ENCODE results near the gene LIPK. TPM values are rescaled to one million over a fixed set of nuclear protein-coding genes. Genes with fewer than 3 reads are reported as not detected.
A peak's percentile ranks its signal among the peaks of the same experiment; 100 is the strongest.

Gene LIPK
- polyA plus RNA-seq, 1 donor (not counting 4 experiments of a cell fraction or from before 2014, with no cell fraction given) = 0.56 TPM

- DNase-seq (ENCODE audit: low read depth, low spot score) = no peak
- Histone ChIP-seq H3K4me2 (ENCODE audit: control insufficient read depth, extremely low read depth, insufficient read depth, low read depth, low read length) (no peak overlapping the region), H3K9me3 (ENCODE audit: control insufficient read depth, low read depth, low read length) (no peaks in the 10 kb centered on the region), H2AFZ (ENCODE audit: control insufficient read depth, low read length) (no peak overlapping the region), H3K9me1 (ENCODE audit: control insufficient read depth, extremely low read depth, insufficient read depth, low read length) (no peaks in the 10 kb centered on the region), H3K4me3 (ENCODE audit: control insufficient read depth in 2 of 3, extremely low read depth in 1 of 3, insufficient read depth in 2 of 3, low read depth in 1 of 3, low read length in 3 of 3) (no peak overlapping the region), H3K79me2 (ENCODE audit: control insufficient read depth, insufficient read depth, low read length) (no peaks in the 10 kb centered on the region), H3K4me1 (ENCODE audit: control insufficient read depth, extremely low read depth, insufficient read depth, low read length) (no peaks in the 10 kb centered on the region), H3K27ac (ENCODE audit: control insufficient read depth, insufficient read depth, low read length) (no peak overlapping the region), H3K9ac (ENCODE audit: control insufficient read depth, extremely low read depth, insufficient read depth, low read length) (no peak overlapping the region), H3K36me3 (ENCODE audit: control insufficient read depth in 2 of 2, extremely low read depth in 1 of 2, insufficient read depth in 2 of 2, low read length in 2 of 2) (no peaks in the 10 kb centered on the region), H4K20me1 (ENCODE audit: control insufficient read depth, extremely low read depth, insufficient read depth, low read length) (no peaks in the 10 kb centered on the region), H3K27me3 (ENCODE audit: control insufficient read depth, extremely low read depth, insufficient read depth, low read length) (peaks cover 3% of the 10 kb centered on the region)
- TF ChIP-seq CTCF (optimal IDR thresholded peaks at IDR 0.05 in 1 of 3, IDR thresholded peaks at IDR 0.05 in 1 of 3, conservative IDR thresholded peaks at IDR 0.05 in 1 of 3; ENCODE audit: extremely low read depth in 1 of 3, insufficient read depth in 2 of 3, low read length in 3 of 3) (no peak), EZH2 (IDR thresholded peaks at IDR 0.05; ENCODE audit: low read length) (no peak)
- dilution Hi-C loops (cut with MboI; ENCODE audit: extremely low pct_ligation_motif_present, low sequenced_read_pairs) = no loop called here
- FAIRE-seq = no peak
Measured at GRCh38 chr10:88725798-88726197, 19.7 kb downstream of the LIPK start.

- TF ChIP-seq CTCF (optimal IDR thresholded peaks at IDR 0.05 in 1 of 3, IDR thresholded peaks at IDR 0.05 in 1 of 3, conservative IDR thresholded peaks at IDR 0.05 in 1 of 3; ENCODE audit: extremely low read depth in 1 of 3, insufficient read depth in 2 of 3, low read length in 3 of 3) = peak in 2 of 3 experiments; percentile 59 to 62
- TF ChIP-seq EZH2 (IDR thresholded peaks at IDR 0.05; ENCODE audit: low read length) = no peak
- no peak for DNase-seq (ENCODE audit: low read depth, low spot score)
- Histone ChIP-seq H3K27ac (ENCODE audit: control insufficient read depth, insufficient read depth, low read length) (no peak overlapping the region), H3K4me2 (ENCODE audit: control insufficient read depth, extremely low read depth, insufficient read depth, low read depth, low read length) (no peak overlapping the region), H3K9me1 (ENCODE audit: control insufficient read depth, extremely low read depth, insufficient read depth, low read length) (no peaks in the 10 kb centered on the region), H3K27me3 (ENCODE audit: control insufficient read depth, extremely low read depth, insufficient read depth, low read length) (peaks cover 3% of the 10 kb centered on the region), H3K9me3 (ENCODE audit: control insufficient read depth, low read depth, low read length) (no peaks in the 10 kb centered on the region), H3K36me3 (ENCODE audit: control insufficient read depth in 2 of 2, extremely low read depth in 1 of 2, insufficient read depth in 2 of 2, low read length in 2 of 2) (no peaks in the 10 kb centered on the region), H3K79me2 (ENCODE audit: control insufficient read depth, insufficient read depth, low read length) (no peaks in the 10 kb centered on the region), H3K9ac (ENCODE audit: control insufficient read depth, extremely low read depth, insufficient read depth, low read length) (no peak overlapping the region), H2AFZ (ENCODE audit: control insufficient read depth, low read length) (no peak overlapping the region), H4K20me1 (ENCODE audit: control insufficient read depth, extremely low read depth, insufficient read depth, low read length) (no peaks in the 10 kb centered on the region), H3K4me1 (ENCODE audit: control insufficient read depth, extremely low read depth, insufficient read depth, low read length) (peaks cover 4% of the 10 kb centered on the region), H3K4me3 (ENCODE audit: control insufficient read depth in 2 of 3, extremely low read depth in 1 of 3, insufficient read depth in 2 of 3, low read depth in 1 of 3, low read length in 3 of 3) (no peak overlapping the region)
- dilution Hi-C loops (cut with MboI; ENCODE audit: extremely low pct_ligation_motif_present, low sequenced_read_pairs) = no loop called here
- FAIRE-seq = no peak
Measured at GRCh38 chr10:88728107-88728763, 22.2 kb downstream of the LIPK start.
